Keratinocyte (primary cell): ENCODE data around the gene SEPHS2.

ENCODE experiments used
- EZH2 ChIP-seq: IDR thresholded peaks from one replicate; pipeline ENCODE4 v1.6.1; 2012; ENCODE audit warnings: inconsistent platforms, mild to moderate bottlenecking, low read length, moderate library complexity
- TF ChIP-seq, protein P1 (sequence below), 3 experiments: IDR thresholded peaks in 1 of 3; conservative IDR thresholded peaks in 1 of 3; optimal IDR thresholded peaks in 1 of 3; 2 replicates in 2 of 3; 3 replicates in 1 of 3; pipeline versions ENCODE3 to v1.5.1; 2011; ENCODE audit warnings: low read length in 3 of 3, mild to moderate bottlenecking in 3 of 3, moderate library complexity in 2 of 3, control low read depth in 1 of 3, inconsistent platforms in 1 of 3; ENCODE audit not compliant: insufficient read depth in 2 of 3; ENCODE audit errors: extremely low read depth in 1 of 3

DNA sequence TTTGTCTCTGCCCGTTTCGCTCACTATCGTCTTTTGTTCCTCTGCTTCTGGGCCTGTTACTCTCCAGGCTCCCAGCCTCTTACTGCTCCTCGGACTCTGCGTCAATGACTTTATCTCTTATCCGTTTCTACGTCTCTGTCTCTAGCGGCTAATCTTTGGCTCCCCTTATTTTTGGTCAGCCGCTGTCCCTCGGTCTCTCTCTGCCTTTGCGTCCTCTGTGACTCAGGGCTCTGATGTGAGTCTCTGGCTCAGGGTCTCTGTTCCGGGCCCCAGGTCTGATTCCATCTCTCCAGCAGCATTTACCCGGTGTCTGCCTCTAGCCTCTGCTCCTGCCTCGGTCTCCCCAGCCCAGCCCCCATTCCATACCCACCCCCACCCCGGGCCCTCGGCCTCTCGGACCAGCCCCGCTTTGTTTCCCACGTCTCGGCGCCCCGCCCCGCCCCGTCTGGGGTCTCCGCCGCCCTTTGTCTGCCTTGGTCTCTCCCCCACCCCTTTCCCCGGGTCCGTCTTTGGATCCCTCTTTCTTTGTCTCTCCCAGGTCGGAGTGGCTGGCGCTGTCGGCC, 51.0 kb downstream of the SEPHS2 start:
- TF ChIP-seq, protein P1, sequence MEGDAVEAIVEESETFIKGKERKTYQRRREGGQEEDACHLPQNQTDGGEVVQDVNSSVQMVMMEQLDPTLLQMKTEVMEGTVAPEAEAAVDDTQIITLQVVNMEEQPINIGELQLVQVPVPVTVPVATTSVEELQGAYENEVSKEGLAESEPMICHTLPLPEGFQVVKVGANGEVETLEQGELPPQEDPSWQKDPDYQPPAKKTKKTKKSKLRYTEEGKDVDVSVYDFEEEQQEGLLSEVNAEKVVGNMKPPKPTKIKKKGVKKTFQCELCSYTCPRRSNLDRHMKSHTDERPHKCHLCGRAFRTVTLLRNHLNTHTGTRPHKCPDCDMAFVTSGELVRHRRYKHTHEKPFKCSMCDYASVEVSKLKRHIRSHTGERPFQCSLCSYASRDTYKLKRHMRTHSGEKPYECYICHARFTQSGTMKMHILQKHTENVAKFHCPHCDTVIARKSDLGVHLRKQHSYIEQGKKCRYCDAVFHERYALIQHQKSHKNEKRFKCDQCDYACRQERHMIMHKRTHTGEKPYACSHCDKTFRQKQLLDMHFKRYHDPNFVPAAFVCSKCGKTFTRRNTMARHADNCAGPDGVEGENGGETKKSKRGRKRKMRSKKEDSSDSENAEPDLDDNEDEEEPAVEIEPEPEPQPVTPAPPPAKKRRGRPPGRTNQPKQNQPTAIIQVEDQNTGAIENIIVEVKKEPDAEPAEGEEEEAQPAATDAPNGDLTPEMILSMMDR (optimal IDR thresholded peaks at IDR 0.05 in 1 of 3, IDR thresholded peaks at IDR 0.05 in 1 of 3, conservative IDR thresholded peaks at IDR 0.05 in 1 of 3; ENCODE audit: extremely low read depth in 1 of 3, insufficient read depth in 2 of 3, low read length in 3 of 3): no peak
- no peak for TF ChIP-seq EZH2
